H9 (cell line): ENCODE results near the gene SCAF1. TPM values are rescaled to one million over a fixed set of nuclear protein-coding genes. Genes with fewer than 3 reads are reported as not detected.
A peak's percentile ranks its signal among the peaks of the same experiment; 100 is the strongest.
"Not testable (repeated sequence)": the region's sequence is repeated elsewhere in the genome, so short reads cannot be mapped to it uniquely, and the experiment has no call there.

Source experiments
- DNase-seq: peaks from one replicate; pipeline ENCODE4 v3.0.0-alpha.2; 2017
- H2AFZ ChIP-seq: one replicate; pipeline ENCODE4 v1.6.1; 2013; ENCODE audit warnings: mild to moderate bottlenecking, low read length, control low read depth, moderate library complexity
- H2AK5ac ChIP-seq: 2 replicates; pipeline ENCODE4 v1.6.1; 2013; ENCODE audit warnings: low read length, control low read depth, mixed read lengths; ENCODE audit not compliant: insufficient read length
- H2BK120ac ChIP-seq: one replicate; pipeline ENCODE4 v1.6.1; 2013; ENCODE audit warnings: low read depth, mild to moderate bottlenecking, low read length, control low read depth, inconsistent platforms; ENCODE audit not compliant: poor library complexity, severe bottlenecking
- H2BK12ac ChIP-seq: 2 replicates; pipeline ENCODE4 v1.6.1; 2013; ENCODE audit warnings: low read length, control low read depth, mixed read lengths, low read depth; ENCODE audit not compliant: insufficient read length
- H2BK15ac ChIP-seq: 2 replicates; pipeline ENCODE4 v1.6.1; 2013; ENCODE audit warnings: low read depth, low read length, control low read depth
- H2BK20ac ChIP-seq: one replicate; pipeline ENCODE4 v1.6.1; 2013; ENCODE audit warnings: low read depth, mild to moderate bottlenecking, low read length, control low read depth, inconsistent platforms; ENCODE audit not compliant: poor library complexity, severe bottlenecking
- H2BK5ac ChIP-seq: 2 replicates; pipeline ENCODE4 v1.6.1; 2013; ENCODE audit warnings: low read length, control low read depth, mixed read lengths; ENCODE audit not compliant: insufficient read length
- H3K14ac ChIP-seq: 2 replicates; pipeline ENCODE4 v1.6.1; 2013; ENCODE audit warnings: low read length, control low read depth; ENCODE audit not compliant: insufficient read depth
- H3K18ac ChIP-seq: 2 replicates; pipeline ENCODE4 v1.6.1; 2013; ENCODE audit warnings: low read depth, mild to moderate bottlenecking, mixed read lengths, low read length, control low read depth; ENCODE audit not compliant: insufficient read length
- H3K23ac ChIP-seq: 2 replicates; pipeline ENCODE4 v1.6.1; 2013; ENCODE audit warnings: low read length, control low read depth, mixed read lengths, low read depth; ENCODE audit not compliant: insufficient read length
- H3K23me2 ChIP-seq: 2 replicates; pipeline ENCODE4 v1.6.1; 2013; ENCODE audit warnings: low read depth, mild to moderate bottlenecking, mixed read lengths, low read length, control low read depth; ENCODE audit not compliant: insufficient read length, poor library complexity, severe bottlenecking
- H3K27ac ChIP-seq: 2 replicates; pipeline ENCODE4 v1.5.1; 2013; ENCODE audit warnings: low read length, control low read depth, mixed read lengths, low read depth; ENCODE audit not compliant: insufficient read length
- H3K27me3 ChIP-seq: 2 replicates; pipeline ENCODE4 v1.6.1; 2013; ENCODE audit warnings: low read length, control low read depth, inconsistent platforms; ENCODE audit not compliant: insufficient read depth
- H3K4ac ChIP-seq: 2 replicates; pipeline ENCODE4 v1.6.1; 2013; ENCODE audit warnings: low read depth, mild to moderate bottlenecking, control low read depth, inconsistent platforms, low read length, moderate library complexity
- H3K4me1 ChIP-seq: 2 replicates; pipeline ENCODE4 v1.6.1; 2013; ENCODE audit warnings: low read length, control low read depth, inconsistent platforms; ENCODE audit not compliant: insufficient read depth
- H3K4me2 ChIP-seq: 2 replicates; pipeline ENCODE4 v1.6.1; 2013; ENCODE audit warnings: low read length, control low read depth, mixed read lengths; ENCODE audit not compliant: insufficient read length, insufficient read depth
- H3K56ac ChIP-seq: 2 replicates; pipeline ENCODE4 v1.6.1; 2013; ENCODE audit warnings: low read depth, mild to moderate bottlenecking, mixed read lengths, low read length, control low read depth; ENCODE audit not compliant: insufficient read length
- H3K79me1 ChIP-seq: 2 replicates; pipeline ENCODE4 v1.6.1; 2013; ENCODE audit warnings: low read depth, mild to moderate bottlenecking, moderate library complexity, low read length, control low read depth, inconsistent platforms; ENCODE audit not compliant: insufficient read depth, poor library complexity, severe bottlenecking
- H3K79me2 ChIP-seq: 2 replicates; pipeline ENCODE4 v1.6.1; 2013; ENCODE audit warnings: low read length, control low read depth, inconsistent platforms; ENCODE audit not compliant: insufficient read depth
- H3K9ac ChIP-seq: 2 replicates; pipeline ENCODE4 v1.6.1; 2013; ENCODE audit warnings: low read length, control low read depth, mixed read lengths; ENCODE audit not compliant: insufficient read length; ENCODE audit errors: extremely low read depth
- H3K9me3 ChIP-seq: one replicate; pipeline ENCODE4 v1.6.1; 2013; ENCODE audit warnings: low read depth, low read length, inconsistent platforms; ENCODE audit not compliant: control insufficient read depth
- H3T11ph ChIP-seq: one replicate; pipeline ENCODE4 v1.6.1; 2013; ENCODE audit warnings: mild to moderate bottlenecking, low read length, control low read depth, inconsistent platforms
- H4K20me1 ChIP-seq: one replicate; pipeline ENCODE4 v1.6.1; 2013; ENCODE audit not compliant: control insufficient read depth, insufficient read length, insufficient read depth
- H4K5ac ChIP-seq: 2 replicates; pipeline ENCODE4 v1.6.1; 2013; ENCODE audit warnings: low read depth, mild to moderate bottlenecking, mixed read lengths, low read length, control low read depth; ENCODE audit not compliant: insufficient read length
- H4K8ac ChIP-seq: replicated peaks from 2 replicates; pipeline ENCODE4 v1.6.1; 2013; ENCODE audit warnings: low read length, control low read depth, mixed read lengths, low read depth; ENCODE audit not compliant: insufficient read length
- H4K91ac ChIP-seq: 2 replicates; pipeline ENCODE4 v1.6.1; 2013; ENCODE audit warnings: low read depth, mild to moderate bottlenecking, moderate library complexity, mixed read lengths, low read length, control low read depth; ENCODE audit not compliant: insufficient read length
- H3K27ac Mint-ChIP-seq, 3 experiments: 2 replicates in 2 of 3; 3 replicates in 1 of 3; pipeline ENCODE4 v1.8.0; 2020 to 2021; ENCODE audit warnings: mixed read lengths in 3 of 3, mild to moderate bottlenecking in 1 of 3, moderate library complexity in 1 of 3
- H3K27me3 Mint-ChIP-seq: 2 replicates; pipeline ENCODE4 v1.8.0; 2021; ENCODE audit warnings: low read depth, mild to moderate bottlenecking, moderate library complexity, mixed read lengths
- H3K36me3 Mint-ChIP-seq, 3 experiments: 2 replicates in 2 of 3; 3 replicates in 1 of 3; pipeline ENCODE4 v1.8.0; 2020 to 2021; ENCODE audit warnings: low read depth in 3 of 3, mixed read lengths in 3 of 3; ENCODE audit not compliant: insufficient read depth in 1 of 3
- H3K4me1 Mint-ChIP-seq, 2 experiments: 2 replicates each; pipeline ENCODE4 v1.8.0; 2020; ENCODE audit warnings: mixed read lengths in 2 of 2
- H3K4me3 Mint-ChIP-seq, 2 experiments: 2 replicates in 1 of 2; 3 replicates in 1 of 2; pipeline ENCODE4 v1.8.0; 2020 to 2021; ENCODE audit warnings: mild to moderate bottlenecking in 2 of 2, mixed read lengths in 2 of 2, moderate library complexity in 1 of 2
- H3K9me3 Mint-ChIP-seq, 2 experiments: 2 replicates in 1 of 2; 3 replicates in 1 of 2; pipeline ENCODE4 v1.8.0; 2020; ENCODE audit warnings: mild to moderate bottlenecking in 2 of 2, mixed read lengths in 2 of 2, moderate library complexity in 1 of 2
- WGBS: extraction: QIAGEN DNeasy Blood & Tissue Kit; methylation state at CpG from one replicate; pipeline ENCODE4 v1.1.7; 2013; ENCODE audit warnings: missing lambda C conversion rate, low lambda C conversion rate, mixed read lengths; ENCODE audit not compliant: insufficient read length; ENCODE audit errors: extremely low coverage; 5-methylcytosine and 5-hydroxymethylcytosine counted together
- total RNA-seq: library from RNA; stranded (reverse); gene quantifications from 2 replicates; pipeline ENCODE4 v1.2.1, GENCODE V29; 2021
- TF ChIP-seq, protein P1 (sequence below): fragments of 200-600 bp; sonication (generic); conservative IDR thresholded peaks from 3 replicates; pipeline ENCODE4 v1.8.0; 2021; ENCODE audit warnings: antibody characterized with exemption, mild to moderate bottlenecking

The SCAF1 gene
- total RNA-seq, 1 experiment from 2014 or later, result 85.3 TPM

DNA sequence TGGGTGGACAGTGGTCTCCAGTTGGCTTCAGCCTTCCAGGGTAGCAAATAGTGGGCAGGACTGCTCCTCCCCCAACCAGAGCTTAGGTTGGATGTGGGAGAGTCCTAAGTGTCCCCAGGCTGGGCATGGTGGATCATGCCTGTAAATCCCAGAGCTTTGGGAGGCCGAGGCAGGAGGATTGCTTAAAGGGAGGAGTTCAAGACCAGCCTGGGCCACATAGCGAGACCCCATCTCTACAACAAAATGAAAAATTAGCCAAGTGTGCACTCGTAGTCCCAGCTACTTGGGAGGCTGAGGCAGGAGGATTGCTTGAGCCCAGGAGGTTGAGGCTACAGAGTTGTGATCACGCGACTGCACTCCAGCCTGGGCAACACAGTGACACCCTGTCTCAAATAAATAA is 9.4 kb upstream of the SCAF1 start:
- Histone ChIP-seq H2BK12ac (no peak overlapping the region), H2BK5ac (no peak overlapping the region), H4K20me1 (peaks cover 2% of the 10 kb centered on the region), H3K23ac (no peak overlapping the region), H3K9me3 (no peaks in the 10 kb centered on the region), H3K14ac (no peak overlapping the region), H3K56ac (no peak overlapping the region), H2BK120ac (no peak overlapping the region), H3K27ac (no peak overlapping the region), H2AFZ (no peak overlapping the region), H2BK15ac (no peak overlapping the region), H4K91ac (no peak overlapping the region), H3K4me2 (no peak overlapping the region), H2BK20ac (no peak overlapping the region), H2AK5ac (no peak overlapping the region), H3K9ac (no peak overlapping the region), H3K4me1 (no peaks in the 10 kb centered on the region), H3K18ac (no peak overlapping the region), H3K4ac (no peak overlapping the region), H3K79me1 (no peaks in the 10 kb centered on the region), H3K23me2 (no peaks in the 10 kb centered on the region), H4K8ac (no peak overlapping the region), H4K5ac (no peak overlapping the region), H3K79me2 (no peaks in the 10 kb centered on the region), H3T11ph (no peak overlapping the region), H3K27me3 (no peaks in the 10 kb centered on the region)
- peaks cover 22 to 29% of the 10 kb centered on the region in 2 experiments for H3K4me1 Mint-ChIP-seq
- no peaks in the 10 kb centered on the region for H3K9me3 Mint-ChIP-seq
- no peak overlapping the region for H3K27ac Mint-ChIP-seq
- no CpG with 5 or more reads among the region's 5 CpGs for WGBS
- no peak overlapping the region for H3K4me3 Mint-ChIP-seq
- TF ChIP-seq, protein P1, sequence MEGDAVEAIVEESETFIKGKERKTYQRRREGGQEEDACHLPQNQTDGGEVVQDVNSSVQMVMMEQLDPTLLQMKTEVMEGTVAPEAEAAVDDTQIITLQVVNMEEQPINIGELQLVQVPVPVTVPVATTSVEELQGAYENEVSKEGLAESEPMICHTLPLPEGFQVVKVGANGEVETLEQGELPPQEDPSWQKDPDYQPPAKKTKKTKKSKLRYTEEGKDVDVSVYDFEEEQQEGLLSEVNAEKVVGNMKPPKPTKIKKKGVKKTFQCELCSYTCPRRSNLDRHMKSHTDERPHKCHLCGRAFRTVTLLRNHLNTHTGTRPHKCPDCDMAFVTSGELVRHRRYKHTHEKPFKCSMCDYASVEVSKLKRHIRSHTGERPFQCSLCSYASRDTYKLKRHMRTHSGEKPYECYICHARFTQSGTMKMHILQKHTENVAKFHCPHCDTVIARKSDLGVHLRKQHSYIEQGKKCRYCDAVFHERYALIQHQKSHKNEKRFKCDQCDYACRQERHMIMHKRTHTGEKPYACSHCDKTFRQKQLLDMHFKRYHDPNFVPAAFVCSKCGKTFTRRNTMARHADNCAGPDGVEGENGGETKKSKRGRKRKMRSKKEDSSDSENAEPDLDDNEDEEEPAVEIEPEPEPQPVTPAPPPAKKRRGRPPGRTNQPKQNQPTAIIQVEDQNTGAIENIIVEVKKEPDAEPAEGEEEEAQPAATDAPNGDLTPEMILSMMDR, result no peak
- peaks cover 12% of the 10 kb centered on the region for H3K27me3 Mint-ChIP-seq
- peaks cover 5 to 16% (median 9%) of the 10 kb centered on the region in 3 experiments; a peak in 6 of 7 replicates for H3K36me3 Mint-ChIP-seq
- DNase-seq, result no peak

DNA sequence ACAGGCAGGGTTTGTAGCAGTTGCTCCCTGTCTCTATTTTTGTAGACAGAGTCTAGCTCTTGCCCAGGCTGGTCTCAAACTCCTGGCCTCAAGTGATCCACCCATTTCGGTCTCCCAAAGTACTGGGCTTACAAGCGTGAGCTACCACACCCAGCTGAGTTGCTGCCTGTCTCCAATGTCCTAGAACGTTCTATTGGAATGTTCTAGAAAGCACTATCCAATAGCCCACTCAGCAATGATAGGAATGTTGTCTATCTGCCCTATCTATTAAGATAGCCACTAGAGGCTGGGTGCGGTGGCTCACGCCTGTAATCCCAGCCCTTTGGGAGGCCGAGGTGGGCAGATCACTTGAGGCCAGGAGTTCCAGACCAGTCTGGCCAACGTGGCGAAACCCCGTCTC is 8.7 kb upstream of the SCAF1 start:
- not testable (repeated sequence) for H3K9me3 ChIP-seq, H3K79me1 ChIP-seq, H3K79me2 ChIP-seq, H3K23me2 ChIP-seq, H2AK5ac ChIP-seq, H3K9me3 Mint-ChIP-seq, H3K56ac ChIP-seq, H3K4me3 Mint-ChIP-seq, H3K27me3 ChIP-seq, H3K9ac ChIP-seq, H2BK120ac ChIP-seq, H3K23ac ChIP-seq, H3K4ac ChIP-seq, H4K20me1 ChIP-seq, H2BK5ac ChIP-seq, H2BK20ac ChIP-seq, DNase-seq, H2BK15ac ChIP-seq, H2BK12ac ChIP-seq, H2AFZ ChIP-seq, H3K27ac ChIP-seq, H3K4me1 ChIP-seq, H3K14ac ChIP-seq, H4K8ac ChIP-seq, H4K5ac ChIP-seq, H3T11ph ChIP-seq, H4K91ac ChIP-seq, H3K18ac ChIP-seq, H3K4me2 ChIP-seq
- WGBS, result no CpG with 5 or more reads among the region's 9 CpGs
- H3K4me1 Mint-ChIP-seq, result peaks cover 27 to 36% of the 10 kb centered on the region in 2 experiments
- H3K27ac Mint-ChIP-seq, result peak overlapping the region in 2 of 3 experiments; percentile 44 to 72; a peak in 1 of 7 replicates
- peaks cover 3 to 11% (median 4%) of the 10 kb centered on the region in 3 experiments; a peak in 4 of 7 replicates for H3K36me3 Mint-ChIP-seq
- peaks cover 12% of the 10 kb centered on the region for H3K27me3 Mint-ChIP-seq
